ENCODE measurements around the gene CST11. TPM values are rescaled to one million over a fixed set of nuclear protein-coding genes. Genes with fewer than 3 reads are reported as not detected.
A peak's percentile ranks its signal among the peaks of the same experiment; 100 is the strongest.

The CST11 gene
- total and polyA plus RNA-seq, 4 donors: not detected

- no peaks in the 10 kb centered on the region for H3K9me3 ChIP-seq (ENCODE audit: control insufficient read depth in 4 of 4, low read length in 3 of 4)
- peaks cover 3 to 16% (median 13%) of the 10 kb centered on the region in 4 donors for H3K4me1 ChIP-seq (ENCODE audit: control insufficient read depth in 4 of 4, insufficient read depth in 4 of 4, low read length in 3 of 4)
- H3K27me3 ChIP-seq (ENCODE audit: control insufficient read depth in 4 of 4, insufficient read depth in 4 of 4, low read length in 3 of 4): no peaks in the 10 kb centered on the region
- H3K9ac ChIP-seq (ENCODE audit: low read depth in 1 of 2, low read length in 2 of 2): no peak overlapping the region
- TF ChIP-seq HNF4A (conservative IDR thresholded peaks at IDR 0.05) (peak; percentile 64 to 69), ATF3 (IDR thresholded peaks at IDR 0.05) (no peak), MAX (IDR thresholded peaks at IDR 0.05) (peak; percentile 29), SP1 (IDR thresholded peaks at IDR 0.05) (peak; percentile 50), GABPA (IDR thresholded peaks at IDR 0.05 in 1 of 2, conservative IDR thresholded peaks at IDR 0.05 in 1 of 2) (no peak), YY1 (IDR thresholded peaks at IDR 0.05) (peak; percentile 95), FOXA2 (IDR thresholded peaks at IDR 0.05) (peak; percentile 57), RXRA (IDR thresholded peaks at IDR 0.05) (peak; percentile 65 to 66)
- peak overlapping the region; percentile 51 to 73 for H3K27ac ChIP-seq (ENCODE audit: low read depth in 1 of 2, low read length in 2 of 2)
- WGBS: 38% methylated on average over 11 of the region's 11 CpGs
- no peaks in the 10 kb centered on the region for H3K36me3 ChIP-seq (ENCODE audit: control insufficient read depth in 4 of 4, insufficient read depth in 3 of 4, low read depth in 1 of 4, low read length in 3 of 4)
- H3K4me3 ChIP-seq (ENCODE audit: low read depth in 1 of 3, low read length in 3 of 3): peak overlapping the region; percentile 7 to 60 (median 16)
- DNase-seq (ENCODE audit: low spot score): no peak
Observed at GRCh38 chr20:23435626-23436539, 16.8 kb downstream of the CST11 start.

GRCh38 chr20:23434521-23435313 lies 18.0 kb downstream of the CST11 start:
- no peak for TF ChIP-seq GABPA (IDR thresholded peaks at IDR 0.05 in 1 of 2, conservative IDR thresholded peaks at IDR 0.05 in 1 of 2)
- no peak for TF ChIP-seq EGR1 (IDR thresholded peaks at IDR 0.05; ENCODE audit: low read depth in 2 of 2)
- no peak for TF ChIP-seq MAX (IDR thresholded peaks at IDR 0.05)
- no peak for TF ChIP-seq RXRA (IDR thresholded peaks at IDR 0.05)
- TF ChIP-seq HNF4G (IDR thresholded peaks at IDR 0.05): no peak
- TF ChIP-seq JUND (IDR thresholded peaks at IDR 0.05): no peak
- TF ChIP-seq REST (IDR thresholded peaks at IDR 0.05): no peak
- TF ChIP-seq SP1 (IDR thresholded peaks at IDR 0.05): no peak
- TF ChIP-seq CTCF (IDR thresholded peaks at IDR 0.05; ENCODE audit: low read depth, low read length, missing input control): no peak
- no peak for TF ChIP-seq NR2F2 (IDR thresholded peaks at IDR 0.05)
- no peak for TF ChIP-seq TAF1 (conservative IDR thresholded peaks at IDR 0.05)
- TF ChIP-seq ATF3 (IDR thresholded peaks at IDR 0.05): no peak
- TF ChIP-seq YY1 (IDR thresholded peaks at IDR 0.05): no peak
- no peak for TF ChIP-seq RAD21 (IDR thresholded peaks at IDR 0.05)
- TF ChIP-seq FOXA1 (IDR thresholded peaks at IDR 0.05): no peak
- TF ChIP-seq ZBTB33 (IDR thresholded peaks at IDR 0.05): no peak
- TF ChIP-seq FOXA2 (IDR thresholded peaks at IDR 0.05): no peak
- no peak for TF ChIP-seq HNF4A (conservative IDR thresholded peaks at IDR 0.05)
- H3K4me3 ChIP-seq (ENCODE audit: low read depth in 1 of 3, low read length in 3 of 3): no peak overlapping the region
- H3K9ac ChIP-seq (ENCODE audit: low read depth in 1 of 2, low read length in 2 of 2): no peak overlapping the region
- H3K36me3 ChIP-seq (ENCODE audit: control insufficient read depth in 4 of 4, insufficient read depth in 3 of 4, low read depth in 1 of 4, low read length in 3 of 4): no peaks in the 10 kb centered on the region
- H3K27me3 ChIP-seq (ENCODE audit: control insufficient read depth in 4 of 4, insufficient read depth in 4 of 4, low read length in 3 of 4): no peaks in the 10 kb centered on the region
- H3K4me1 ChIP-seq (ENCODE audit: control insufficient read depth in 4 of 4, insufficient read depth in 4 of 4, low read length in 3 of 4): peaks cover 3 to 16% (median 13%) of the 10 kb centered on the region in 4 donors
- DNase-seq (ENCODE audit: low spot score): no peak
- no peak overlapping the region for H3K27ac ChIP-seq (ENCODE audit: low read depth in 1 of 2, low read length in 2 of 2)
- 94% methylated on average over 7 of the region's 7 CpGs for WGBS
- no peaks in the 10 kb centered on the region for H3K9me3 ChIP-seq (ENCODE audit: control insufficient read depth in 4 of 4, low read length in 3 of 4)
